ENCODE results near the gene SLC10A3.

Gene SLC10A3

GRCh38 chrX:154460326-154460725 is 30.1 kb downstream of the SLC10A3 start:
- DNase-seq, result no peak

- DNase-seq, result no peak
Observed at GRCh38 chrX:154459832-154460231, 30.6 kb downstream of the SLC10A3 start.

- peak; percentile 78 for DNase-seq
Observed at GRCh38 chrX:154458954-154459778, 31.3 kb downstream of the SLC10A3 start.

- peak; percentile 35 for DNase-seq
Observed at GRCh38 chrX:154458116-154458953, 32.1 kb downstream of the SLC10A3 start, which contains the start of gene PLXNA3. PLXNA3 (plus strand) TSS chrX:154458281; CDS start chrX:154460184, 1,903 bp downstream.

- DNase-seq, result peak; percentile 76
Observed at GRCh38 chrX:154457491-154458115, 32.8 kb downstream of the SLC10A3 start.

GRCh38 chrX:154452823-154453222 is 37.6 kb downstream of the SLC10A3 start:
- DNase-seq, result no peak

GRCh38 chrX:154450312-154450711 is 40.1 kb downstream of the SLC10A3 start:
- DNase-seq, result no peak

GRCh38 chrX:154449618-154450017 is 40.8 kb downstream of the SLC10A3 start:
- no peak for DNase-seq

GRCh38 chrX:154448484-154448883 is 41.9 kb downstream of the SLC10A3 start:
- DNase-seq, result no peak

- DNase-seq, result no peak
Observed at GRCh38 chrX:154446430-154446829, 44.0 kb downstream of the SLC10A3 start.

GRCh38 chrX:154445776-154446175 is 44.7 kb downstream of the SLC10A3 start:
- DNase-seq, result no peak

GRCh38 chrX:154444755-154445246 is 45.6 kb downstream of the SLC10A3 start:
- DNase-seq, result no peak

GRCh38 chrX:154443992-154444754 is 46.3 kb downstream of the SLC10A3 start, which contains the start of gene FAM50A:
FAM50A (plus strand) TSS chrX:154444141; CDS start chrX:154444236, 95 bp downstream.
- DNase-seq, result peak; percentile 74

- no peak for DNase-seq
Observed at GRCh38 chrX:154443479-154443910, 46.9 kb downstream of the SLC10A3 start.

- no peak for DNase-seq
Observed at GRCh38 chrX:154441984-154442707, 48.3 kb downstream of the SLC10A3 start.

GRCh38 chrX:154441564-154441963 is 48.9 kb downstream of the SLC10A3 start:
- no peak for DNase-seq

- DNase-seq, result no peak
Observed at GRCh38 chrX:154440623-154441357, 49.6 kb downstream of the SLC10A3 start.

- no peak for DNase-seq
Observed at GRCh38 chrX:154439841-154440240, 50.6 kb downstream of the SLC10A3 start.

- no peak for DNase-seq
Observed at GRCh38 chrX:154437971-154438893, 52.2 kb downstream of the SLC10A3 start.
